OCI-M1 (cell line): ENCODE data around the gene KIAA1755.
A peak's percentile ranks its signal among the peaks of the same experiment; 100 is the strongest.

Experiments
- DNase-seq: peaks from one replicate; lab custom pipeline; 2025; lab: John Stamatoyannopoulos, UW

Gene KIAA1755

GRCh38 chr20:38241201-38241600, 19.3 kb downstream of the KIAA1755 start:
- DNase-seq: no peak

GRCh38 chr20:38239441-38239840, 21.1 kb downstream of the KIAA1755 start:
- no peak for DNase-seq

GRCh38 chr20:38238829-38239228, 21.7 kb downstream of the KIAA1755 start:
- no peak for DNase-seq

GRCh38 chr20:38237381-38237780, 23.2 kb downstream of the KIAA1755 start:
- DNase-seq: no peak

GRCh38 chr20:38231531-38232121, 28.9 kb downstream of the KIAA1755 start:
- no peak for DNase-seq

- DNase-seq: no peak
Measured at GRCh38 chr20:38230957-38231526, 29.5 kb downstream of the KIAA1755 start.

GRCh38 chr20:38230253-38230551, 30.3 kb downstream of the KIAA1755 start:
- no peak for DNase-seq

GRCh38 chr20:38229376-38230252, 30.9 kb downstream of the KIAA1755 start:
- DNase-seq: peak; percentile 30

- peak; percentile 41 for DNase-seq
Measured at GRCh38 chr20:38228436-38228835, 32.1 kb downstream of the KIAA1755 start.

GRCh38 chr20:38227420-38228360, 32.8 kb downstream of the KIAA1755 start:
- no peak for DNase-seq

GRCh38 chr20:38226553-38226952, 34.0 kb downstream of the KIAA1755 start:
- DNase-seq: no peak

- peak; percentile 15 for DNase-seq
Measured at GRCh38 chr20:38225900-38226263, 34.7 kb downstream of the KIAA1755 start.

GRCh38 chr20:38225240-38225899, 35.2 kb downstream of the KIAA1755 start:
- DNase-seq: no peak

GRCh38 chr20:38224531-38224930, 36.0 kb downstream of the KIAA1755 start:
- no peak for DNase-seq

GRCh38 chr20:38223743-38224100, 36.8 kb downstream of the KIAA1755 start:
- no peak for DNase-seq

- no peak for DNase-seq
Measured at GRCh38 chr20:38222923-38223742, 37.4 kb downstream of the KIAA1755 start.

GRCh38 chr20:38222231-38222922, 38.2 kb downstream of the KIAA1755 start:
- DNase-seq: peak; percentile 84

GRCh38 chr20:38221119-38221589, 39.4 kb downstream of the KIAA1755 start:
- DNase-seq: peak; percentile 83

- no peak for DNase-seq
Measured at GRCh38 chr20:38220587-38221118, 39.9 kb downstream of the KIAA1755 start.
